ENCODE results near the gene TUT4. TPM values are rescaled to one million over a fixed set of nuclear protein-coding genes. Genes with fewer than 3 reads are reported as not detected.

The TUT4 gene
- polyA plus RNA-seq, 3 donors = 4.3 to 24.2 (median 7.6) TPM

DNA sequence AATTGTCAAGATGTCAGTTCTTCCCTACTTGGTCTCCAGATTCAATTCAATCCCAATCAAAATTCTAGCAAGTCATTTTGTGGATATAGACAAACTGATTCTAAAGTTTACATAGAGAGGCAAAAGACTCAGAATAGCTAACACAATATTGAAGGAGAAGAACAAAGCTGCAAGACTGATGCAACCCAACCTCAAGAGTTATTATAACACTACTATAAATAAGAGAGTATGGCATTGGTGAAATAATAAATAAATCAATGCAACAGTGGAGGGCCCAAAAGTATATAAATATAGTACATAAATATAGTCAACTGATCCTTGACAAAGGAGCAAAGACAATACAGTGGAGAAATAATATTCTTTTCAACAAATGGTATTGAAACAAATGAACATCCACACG lies 98.8 kb downstream of the TUT4 start:
- Histone ChIP-seq H3K79me2 (ENCODE audit: insufficient read depth, low read length) (no peaks in the 10 kb centered on the region), H3K9me3 (replicated peaks in 1 of 2; ENCODE audit: control insufficient read depth in 1 of 2, insufficient read depth in 1 of 2, low read length in 2 of 2) (no peaks in the 10 kb centered on the region), H2AFZ (ENCODE audit: insufficient read depth, low read depth, low read length, poor library complexity, severe bottlenecking) (no peak overlapping the region), H3K9ac (ENCODE audit: insufficient read depth, low read length, poor library complexity, severe bottlenecking) (no peak overlapping the region), H4K20me1 (ENCODE audit: insufficient read depth, low read length) (no peaks in the 10 kb centered on the region), H3K4me2 (replicated peaks; ENCODE audit: extremely low read depth, low read length, poor library complexity, severe bottlenecking) (no peak overlapping the region), H3K27ac (ENCODE audit: low read depth in 1 of 2, low read length in 2 of 2) (no peak overlapping the region), H3K27me3 (ENCODE audit: control insufficient read depth in 2 of 2, insufficient read depth in 2 of 2, low read length in 2 of 2) (no peaks in the 10 kb centered on the region), H3K4me1 (ENCODE audit: control insufficient read depth in 1 of 2, insufficient read depth in 2 of 2, low read length in 2 of 2) (no peaks in the 10 kb centered on the region), H3K36me3 (replicated peaks in 1 of 2; ENCODE audit: control insufficient read depth in 1 of 2, insufficient read depth in 2 of 2, low read length in 2 of 2) (peaks cover 4 to 29% of the 10 kb centered on the region in 2 donors), H3K4me3 (replicated peaks in 1 of 3; ENCODE audit: low read depth in 2 of 3, low read length in 3 of 3) (no peak overlapping the region)
- no peaks in the 10 kb centered on the region for H3K4me1 Mint-ChIP-seq
- DNase-seq = no peak
- H3K4me3 Mint-ChIP-seq = no peak overlapping the region
- H3K27me3 Mint-ChIP-seq (ENCODE audit: low read depth in 3 of 3) = no peaks in the 10 kb centered on the region
- TF ChIP-seq, protein P1, sequence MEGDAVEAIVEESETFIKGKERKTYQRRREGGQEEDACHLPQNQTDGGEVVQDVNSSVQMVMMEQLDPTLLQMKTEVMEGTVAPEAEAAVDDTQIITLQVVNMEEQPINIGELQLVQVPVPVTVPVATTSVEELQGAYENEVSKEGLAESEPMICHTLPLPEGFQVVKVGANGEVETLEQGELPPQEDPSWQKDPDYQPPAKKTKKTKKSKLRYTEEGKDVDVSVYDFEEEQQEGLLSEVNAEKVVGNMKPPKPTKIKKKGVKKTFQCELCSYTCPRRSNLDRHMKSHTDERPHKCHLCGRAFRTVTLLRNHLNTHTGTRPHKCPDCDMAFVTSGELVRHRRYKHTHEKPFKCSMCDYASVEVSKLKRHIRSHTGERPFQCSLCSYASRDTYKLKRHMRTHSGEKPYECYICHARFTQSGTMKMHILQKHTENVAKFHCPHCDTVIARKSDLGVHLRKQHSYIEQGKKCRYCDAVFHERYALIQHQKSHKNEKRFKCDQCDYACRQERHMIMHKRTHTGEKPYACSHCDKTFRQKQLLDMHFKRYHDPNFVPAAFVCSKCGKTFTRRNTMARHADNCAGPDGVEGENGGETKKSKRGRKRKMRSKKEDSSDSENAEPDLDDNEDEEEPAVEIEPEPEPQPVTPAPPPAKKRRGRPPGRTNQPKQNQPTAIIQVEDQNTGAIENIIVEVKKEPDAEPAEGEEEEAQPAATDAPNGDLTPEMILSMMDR (IDR thresholded peaks at IDR 0.05) = no peak
- intact Hi-C loops (cut with micrococcal nuclease) = no loop called here
- no peaks in the 10 kb centered on the region for H3K9me3 Mint-ChIP-seq
- no CpG with 5 or more reads among the region's 1 CpG for WGBS (ENCODE audit: insufficient coverage)
- no peak overlapping the region for H3K27ac Mint-ChIP-seq
- peaks cover 29 to 50% of the 10 kb centered on the region in 2 donors for H3K36me3 Mint-ChIP-seq

DNA sequence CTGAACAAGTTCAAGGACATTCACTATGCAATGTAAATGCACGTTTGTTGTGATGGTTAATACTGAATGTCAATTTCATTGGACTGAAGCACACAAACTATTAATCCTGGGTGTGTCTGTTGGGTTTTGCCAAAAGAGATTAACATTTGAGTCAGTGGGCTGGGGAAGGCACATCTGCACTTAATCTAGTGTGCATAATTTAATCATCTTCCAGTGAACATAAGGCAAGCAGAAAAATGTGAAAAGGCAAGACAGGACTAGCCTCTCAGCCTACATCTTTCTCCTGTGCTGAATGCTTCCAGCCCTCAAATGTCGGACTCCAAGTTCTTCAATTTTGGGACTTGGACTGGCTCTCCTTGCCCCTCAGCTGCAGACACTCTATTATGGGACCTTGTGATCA lies 108.4 kb downstream of the TUT4 start:
- Mint-ChIP-seq H3K27me3 (ENCODE audit: low read depth in 3 of 3) (peaks cover 0 to 4% (median 0%) of the 10 kb centered on the region in 3 donors), H3K4me1 (peaks cover 12% of the 10 kb centered on the region), H3K9me3 (no peaks in the 10 kb centered on the region), H3K4me3 (no peak overlapping the region), H3K27ac (no peak overlapping the region), H3K36me3 (peaks cover 40 to 54% of the 10 kb centered on the region in 2 donors)
- Histone ChIP-seq H3K79me2 (ENCODE audit: insufficient read depth, low read length) (no peaks in the 10 kb centered on the region), H3K4me1 (ENCODE audit: control insufficient read depth in 1 of 2, insufficient read depth in 2 of 2, low read length in 2 of 2) (peaks cover 8 to 11% of the 10 kb centered on the region in 2 donors), H3K9ac (ENCODE audit: insufficient read depth, low read length, poor library complexity, severe bottlenecking) (no peak overlapping the region), H3K27ac (ENCODE audit: low read depth in 1 of 2, low read length in 2 of 2) (no peak overlapping the region), H4K20me1 (ENCODE audit: insufficient read depth, low read length) (no peaks in the 10 kb centered on the region), H3K4me2 (replicated peaks; ENCODE audit: extremely low read depth, low read length, poor library complexity, severe bottlenecking) (no peak overlapping the region), H3K36me3 (replicated peaks in 1 of 2; ENCODE audit: control insufficient read depth in 1 of 2, insufficient read depth in 2 of 2, low read length in 2 of 2) (peaks cover 24 to 53% of the 10 kb centered on the region in 2 donors), H3K27me3 (ENCODE audit: control insufficient read depth in 2 of 2, insufficient read depth in 2 of 2, low read length in 2 of 2) (no peaks in the 10 kb centered on the region), H2AFZ (ENCODE audit: insufficient read depth, low read depth, low read length, poor library complexity, severe bottlenecking) (no peak overlapping the region), H3K4me3 (replicated peaks in 1 of 3; ENCODE audit: low read depth in 2 of 3, low read length in 3 of 3) (no peak overlapping the region), H3K9me3 (replicated peaks in 1 of 2; ENCODE audit: control insufficient read depth in 1 of 2, insufficient read depth in 1 of 2, low read length in 2 of 2) (no peaks in the 10 kb centered on the region)
- no peak for DNase-seq
- no CpG with 5 or more reads among the region's 2 CpGs for WGBS (ENCODE audit: insufficient coverage)
- intact Hi-C loops (cut with micrococcal nuclease) = no loop called here
- TF ChIP-seq, protein P1 (IDR thresholded peaks at IDR 0.05) = no peak

Data from CD14-positive monocyte (primary cell).